ENCODE measurements around the gene TTLL13. TPM values are rescaled to one million over a fixed set of nuclear protein-coding genes. Genes with fewer than 3 reads are reported as not detected.

The TTLL13 gene
- total and polyA plus RNA-seq, 9 of the 15 experiments (the other 6 are each of a cell fraction or from before 2014, with no cell fraction given), result 0.05 to 0.24 (median 0.11) TPM; not detected in 1

DNA sequence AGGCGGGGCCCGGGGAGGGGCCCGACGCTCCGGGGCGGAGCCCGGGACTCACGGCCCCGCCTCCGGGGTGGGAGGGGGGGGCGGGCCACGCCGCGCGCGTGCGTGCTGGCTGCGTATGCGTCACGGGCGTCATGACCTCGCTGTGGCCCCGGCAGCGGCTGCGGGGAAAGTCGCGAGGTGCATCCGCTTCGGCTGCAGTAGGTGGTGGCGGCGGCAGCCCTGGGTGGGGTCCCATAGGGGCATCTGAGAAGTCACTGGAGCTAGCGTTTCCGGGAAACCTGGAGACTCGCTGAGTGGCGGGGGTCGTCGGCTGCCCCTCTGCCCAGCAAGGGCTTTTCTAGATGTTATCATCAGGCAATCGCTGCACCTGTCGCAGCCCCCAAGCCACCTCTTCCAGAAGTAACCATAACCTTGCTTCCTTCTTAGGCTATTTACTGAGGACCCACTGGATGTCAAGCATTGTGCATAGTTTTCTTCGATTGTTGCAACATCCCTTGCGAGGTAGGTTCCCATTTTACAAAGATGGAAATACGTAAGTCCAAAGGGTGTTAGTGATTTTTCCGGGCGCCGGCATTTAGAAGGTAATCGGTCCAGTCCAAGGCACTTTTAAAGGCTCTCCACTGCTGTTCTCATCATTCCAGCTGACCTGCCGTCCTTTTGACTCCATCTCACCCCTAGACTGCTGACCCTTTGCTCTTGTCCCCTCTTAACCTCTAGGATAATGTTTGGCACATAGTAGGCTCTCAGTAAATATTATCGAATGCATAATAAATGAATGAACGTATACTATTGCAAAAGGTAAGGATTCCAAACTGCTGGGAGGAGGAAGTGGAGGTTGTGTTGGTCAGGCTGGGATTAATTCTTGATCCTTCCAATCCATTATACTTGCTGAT lies 15.0 kb upstream of the TTLL13 start, which contains the start of gene GDPGP1 (continued):
- TF ChIP-seq, protein P1, sequence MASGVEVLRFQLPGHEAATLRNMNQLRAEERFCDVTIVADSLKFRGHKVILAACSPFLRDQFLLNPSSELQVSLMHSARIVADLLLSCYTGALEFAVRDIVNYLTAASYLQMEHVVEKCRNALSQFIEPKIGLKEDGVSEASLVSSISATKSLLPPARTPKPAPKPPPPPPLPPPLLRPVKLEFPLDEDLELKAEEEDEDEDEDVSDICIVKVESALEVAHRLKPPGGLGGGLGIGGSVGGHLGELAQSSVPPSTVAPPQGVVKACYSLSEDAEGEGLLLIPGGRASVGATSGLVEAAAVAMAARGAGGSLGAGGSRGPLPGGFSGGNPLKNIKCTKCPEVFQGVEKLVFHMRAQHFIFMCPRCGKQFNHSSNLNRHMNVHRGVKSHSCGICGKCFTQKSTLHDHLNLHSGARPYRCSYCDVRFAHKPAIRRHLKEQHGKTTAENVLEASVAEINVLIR (CRISPR knock-in tag; IDR thresholded peaks at IDR 0.05), result no peak
- TF ChIP-seq OTX1 (CRISPR knock-in tag; IDR thresholded peaks at IDR 0.05) (0 out of 2 replicates have a peak, but pooled peaks have one; percentile 29), SMARCE1 (IDR thresholded peaks at IDR 0.05) (peak; percentile 55), MXI1 (IDR thresholded peaks at IDR 0.05; ENCODE audit: low read depth, low read length) (no peak), RBFOX2 (IDR thresholded peaks at IDR 0.05; ENCODE audit: low read depth, low read length) (peak; percentile 82), DPF2 (IDR thresholded peaks at IDR 0.05) (0 out of 2 replicates have a peak, but pooled peaks have one; percentile 10), KAT7 (CRISPR knock-in tag; IDR thresholded peaks at IDR 0.05; ENCODE audit: borderline replicate concordance) (0 out of 2 replicates have a peak, but pooled peaks have one; percentile 52), MAZ (CRISPR knock-in tag; conservative IDR thresholded peaks at IDR 0.05 in 1 of 2, IDR thresholded peaks at IDR 0.05 in 1 of 2) (peak in 1 of 2 experiments; percentile 62; a peak in 2 of 4 replicates), ZKSCAN8 (CRISPR knock-in tag; IDR thresholded peaks at IDR 0.05) (no peak), ATF1 (CRISPR knock-in tag; IDR thresholded peaks at IDR 0.05) (no peak), ATF1 (tag; IDR thresholded peaks at IDR 0.05) (peak; percentile 77), SRSF3 (IDR thresholded peaks at IDR 0.05; ENCODE audit: insufficient read depth, low read length) (no peak), KDM1A (IDR thresholded peaks at IDR 0.05) (peak; percentile 37 to 42; a peak in 1 of 4 replicates)
- TF ChIP-seq, protein P2, sequence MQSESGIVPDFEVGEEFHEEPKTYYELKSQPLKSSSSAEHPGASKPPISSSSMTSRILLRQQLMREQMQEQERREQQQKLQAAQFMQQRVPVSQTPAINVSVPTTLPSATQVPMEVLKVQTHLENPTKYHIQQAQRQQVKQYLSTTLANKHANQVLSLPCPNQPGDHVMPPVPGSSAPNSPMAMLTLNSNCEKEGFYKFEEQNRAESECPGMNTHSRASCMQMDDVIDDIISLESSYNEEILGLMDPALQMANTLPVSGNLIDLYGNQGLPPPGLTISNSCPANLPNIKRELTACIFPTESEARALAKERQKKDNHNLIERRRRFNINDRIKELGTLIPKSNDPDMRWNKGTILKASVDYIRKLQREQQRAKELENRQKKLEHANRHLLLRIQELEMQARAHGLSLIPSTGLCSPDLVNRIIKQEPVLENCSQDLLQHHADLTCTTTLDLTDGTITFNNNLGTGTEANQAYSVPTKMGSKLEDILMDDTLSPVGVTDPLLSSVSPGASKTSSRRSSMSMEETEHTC (IDR thresholded peaks at IDR 0.05), result peak; percentile 15; the same call in 1 of the 2 replicates
- TF ChIP-seq, protein P3, sequence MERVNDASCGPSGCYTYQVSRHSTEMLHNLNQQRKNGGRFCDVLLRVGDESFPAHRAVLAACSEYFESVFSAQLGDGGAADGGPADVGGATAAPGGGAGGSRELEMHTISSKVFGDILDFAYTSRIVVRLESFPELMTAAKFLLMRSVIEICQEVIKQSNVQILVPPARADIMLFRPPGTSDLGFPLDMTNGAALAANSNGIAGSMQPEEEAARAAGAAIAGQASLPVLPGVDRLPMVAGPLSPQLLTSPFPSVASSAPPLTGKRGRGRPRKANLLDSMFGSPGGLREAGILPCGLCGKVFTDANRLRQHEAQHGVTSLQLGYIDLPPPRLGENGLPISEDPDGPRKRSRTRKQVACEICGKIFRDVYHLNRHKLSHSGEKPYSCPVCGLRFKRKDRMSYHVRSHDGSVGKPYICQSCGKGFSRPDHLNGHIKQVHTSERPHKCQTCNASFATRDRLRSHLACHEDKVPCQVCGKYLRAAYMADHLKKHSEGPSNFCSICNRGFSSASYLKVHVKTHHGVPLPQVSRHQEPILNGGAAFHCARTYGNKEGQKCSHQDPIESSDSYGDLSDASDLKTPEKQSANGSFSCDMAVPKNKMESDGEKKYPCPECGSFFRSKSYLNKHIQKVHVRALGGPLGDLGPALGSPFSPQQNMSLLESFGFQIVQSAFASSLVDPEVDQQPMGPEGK (CRISPR knock-in tag; IDR thresholded peaks at IDR 0.05; ENCODE audit: borderline replicate concordance), result 0 out of 2 replicates have a peak, but pooled peaks have one; percentile 50
- TF ChIP-seq, protein P4, sequence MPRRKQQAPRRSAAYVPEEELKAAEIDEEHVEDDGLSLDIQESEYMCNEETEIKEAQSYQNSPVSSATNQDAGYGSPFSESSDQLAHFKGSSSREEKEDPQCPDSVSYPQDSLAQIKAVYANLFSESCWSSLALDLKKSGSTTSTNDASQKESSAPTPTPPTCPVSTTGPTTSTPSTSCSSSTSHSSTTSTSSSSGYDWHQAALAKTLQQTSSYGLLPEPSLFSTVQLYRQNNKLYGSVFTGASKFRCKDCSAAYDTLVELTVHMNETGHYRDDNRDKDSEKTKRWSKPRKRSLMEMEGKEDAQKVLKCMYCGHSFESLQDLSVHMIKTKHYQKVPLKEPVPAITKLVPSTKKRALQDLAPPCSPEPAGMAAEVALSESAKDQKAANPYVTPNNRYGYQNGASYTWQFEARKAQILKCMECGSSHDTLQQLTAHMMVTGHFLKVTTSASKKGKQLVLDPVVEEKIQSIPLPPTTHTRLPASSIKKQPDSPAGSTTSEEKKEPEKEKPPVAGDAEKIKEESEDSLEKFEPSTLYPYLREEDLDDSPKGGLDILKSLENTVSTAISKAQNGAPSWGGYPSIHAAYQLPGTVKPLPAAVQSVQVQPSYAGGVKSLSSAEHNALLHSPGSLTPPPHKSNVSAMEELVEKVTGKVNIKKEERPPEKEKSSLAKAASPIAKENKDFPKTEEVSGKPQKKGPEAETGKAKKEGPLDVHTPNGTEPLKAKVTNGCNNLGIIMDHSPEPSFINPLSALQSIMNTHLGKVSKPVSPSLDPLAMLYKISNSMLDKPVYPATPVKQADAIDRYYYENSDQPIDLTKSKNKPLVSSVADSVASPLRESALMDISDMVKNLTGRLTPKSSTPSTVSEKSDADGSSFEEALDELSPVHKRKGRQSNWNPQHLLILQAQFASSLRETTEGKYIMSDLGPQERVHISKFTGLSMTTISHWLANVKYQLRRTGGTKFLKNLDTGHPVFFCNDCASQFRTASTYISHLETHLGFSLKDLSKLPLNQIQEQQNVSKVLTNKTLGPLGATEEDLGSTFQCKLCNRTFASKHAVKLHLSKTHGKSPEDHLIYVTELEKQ (CRISPR knock-in tag; IDR thresholded peaks at IDR 0.05), result no peak
- TF ChIP-seq, protein P5, sequence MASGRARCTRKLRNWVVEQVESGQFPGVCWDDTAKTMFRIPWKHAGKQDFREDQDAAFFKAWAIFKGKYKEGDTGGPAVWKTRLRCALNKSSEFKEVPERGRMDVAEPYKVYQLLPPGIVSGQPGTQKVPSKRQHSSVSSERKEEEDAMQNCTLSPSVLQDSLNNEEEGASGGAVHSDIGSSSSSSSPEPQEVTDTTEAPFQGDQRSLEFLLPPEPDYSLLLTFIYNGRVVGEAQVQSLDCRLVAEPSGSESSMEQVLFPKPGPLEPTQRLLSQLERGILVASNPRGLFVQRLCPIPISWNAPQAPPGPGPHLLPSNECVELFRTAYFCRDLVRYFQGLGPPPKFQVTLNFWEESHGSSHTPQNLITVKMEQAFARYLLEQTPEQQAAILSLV (tag; IDR thresholded peaks at IDR 0.05), result peak; percentile 30; the same call in 1 of the 2 replicates

Measured in K562 (cell line).